ENCODE measurements around the gene FN3KRP.

- no peak for TF ChIP-seq EP300 (IDR thresholded peaks at IDR 0.05)
- no peak for TF ChIP-seq CTCF (IDR thresholded peaks at IDR 0.05)
- no peak for TF ChIP-seq POLR2A (IDR thresholded peaks at IDR 0.05)
These were observed 29.0 kb downstream of the FN3KRP start for GRCh38 chr17:82745524-82745923.

Measured in ovary (tissue), 3 donors.